H1 (cell line): ENCODE measurements around the gene RPL26. TPM values are rescaled to one million over a fixed set of nuclear protein-coding genes. Genes with fewer than 3 reads are reported as not detected.

Experiments used
- EP300 ChIP-seq, 2 experiments: IDR thresholded peaks; 1 replicate in 1 of 2; 2 replicates in 1 of 2; pipeline ENCODE4 v1.6.1; 2011 to 2012; ENCODE audit warnings: low read depth in 2 of 2, low read length in 2 of 2, mild to moderate bottlenecking in 2 of 2, borderline replicate concordance in 1 of 2, inconsistent platforms in 1 of 2, moderate library complexity in 1 of 2
- SIN3A ChIP-seq, 2 experiments: IDR thresholded peaks in 1 of 2; conservative IDR thresholded peaks in 1 of 2; 2 replicates each; pipeline ENCODE4 v1.6.1; 2011 to 2012; ENCODE audit warnings: low read length in 2 of 2, improper control_type of control experiment in 1 of 2, low read depth in 1 of 2, mild to moderate bottlenecking in 1 of 2
- SIRT6 ChIP-seq: IDR thresholded peaks from one replicate; pipeline ENCODE4 v1.7.1; 2012; ENCODE audit warnings: low read length, inconsistent platforms
- SIX5 ChIP-seq: IDR thresholded peaks from 2 replicates; pipeline ENCODE4 v1.6.1; 2011; ENCODE audit warnings: mild to moderate bottlenecking, low read depth, low read length
- SP4 ChIP-seq: IDR thresholded peaks from 2 replicates; pipeline ENCODE4 v1.6.1; 2012; ENCODE audit warnings: low read length, inconsistent platforms
- TCF12 ChIP-seq: IDR thresholded peaks from 2 replicates; pipeline ENCODE4 v1.6.1; 2011; ENCODE audit warnings: low read depth, mild to moderate bottlenecking, low read length
- polyA plus RNA-seq, 7 experiments: library from polyadenylated mRNA; depleted of rRNA in 3 of 7; stranded (reverse) in 5 of 7; unstranded in 2 of 7; fragments of >200 nt in 5 of 7; fragments of 200-250 nt in 2 of 7; gene quantifications; 1 replicate in 5 of 7; 2 replicates in 1 of 7; 4 replicates in 1 of 7; pipeline versions ENCODE4 v1.2.1 to v1.2.3, GENCODE V29; 2011 to 2013; ENCODE audit warnings: missing spikeins in 2 of 7, mixed read lengths in 2 of 7
- total RNA-seq: library from RNA; stranded (reverse); fragmentation: NEBNext Ultra II Directional; extraction: Animal tissue kit (Norgen Biotek cat#: 25700); gene quantifications from 2 replicates; pipeline ENCODE4 v1.2.1, GENCODE V29; 2021

The RPL26 gene
- total and polyA plus RNA-seq, 2 of the 8 experiments (the other 6 are each of a cell fraction or from before 2014, with no cell fraction given), result 1,963 to 2,554 TPM

GRCh38 chr17:8345052-8345690 is 37.8 kb downstream of the RPL26 start (continued):
- TF ChIP-seq EP300 (IDR thresholded peaks at IDR 0.05; ENCODE audit: borderline replicate concordance in 1 of 2, low read depth in 2 of 2, low read length in 2 of 2) (no peak), SP4 (no peak), SIRT6 (no peak), SIX5 (no peak), SIN3A (conservative IDR thresholded peaks at IDR 0.05 in 1 of 2, IDR thresholded peaks at IDR 0.05 in 1 of 2; ENCODE audit: low read depth in 1 of 2, low read length in 2 of 2) (no peak), TCF12 (no peak)
